ENCODE results near the gene APP. TPM values are rescaled to one million over a fixed set of nuclear protein-coding genes. Genes with fewer than 3 reads are reported as not detected.

Gene APP
- total RNA-seq, 1 experiment from 2014 or later, result 369 TPM

GRCh38 chr21:25956993-25957714 lies 213.4 kb downstream of the APP start:
- DNase-seq (ENCODE audit: low read depth, low spot score), result no peak
- in situ Hi-C loops (cut with HindIII; ENCODE audit: low pct_unique_long_range_greater_than_20kb, low sequenced_read_pairs), result no loop called here

- in situ Hi-C loops (cut with HindIII; ENCODE audit: low pct_unique_long_range_greater_than_20kb, low sequenced_read_pairs), result no loop called here
- DNase-seq (ENCODE audit: low read depth, low spot score), result no peak
These were observed 214.9 kb downstream of the APP start for GRCh38 chr21:25955646-25956045.

- no peak for DNase-seq (ENCODE audit: low read depth, low spot score)
- in situ Hi-C loops (cut with HindIII; ENCODE audit: low pct_unique_long_range_greater_than_20kb, low sequenced_read_pairs), result no loop called here
These were observed 216.9 kb downstream of the APP start for GRCh38 chr21:25953659-25954058.

- in situ Hi-C loops (cut with HindIII; ENCODE audit: low pct_unique_long_range_greater_than_20kb, low sequenced_read_pairs), result no loop called here
- DNase-seq (ENCODE audit: low read depth, low spot score), result no peak
These were observed 217.4 kb downstream of the APP start for GRCh38 chr21:25953196-25953595.

- DNase-seq (ENCODE audit: low read depth, low spot score), result no peak
- in situ Hi-C loops (cut with HindIII; ENCODE audit: low pct_unique_long_range_greater_than_20kb, low sequenced_read_pairs), result no loop called here
These were observed 218.3 kb downstream of the APP start for GRCh38 chr21:25952306-25952705.

GRCh38 chr21:25949701-25950100 lies 220.9 kb downstream of the APP start:
- DNase-seq (ENCODE audit: low read depth, low spot score), result no peak
- in situ Hi-C loops (cut with HindIII; ENCODE audit: low pct_unique_long_range_greater_than_20kb, low sequenced_read_pairs), result no loop called here

GRCh38 chr21:25944672-25945213 lies 225.8 kb downstream of the APP start:
- DNase-seq (ENCODE audit: low read depth, low spot score), result no peak
- in situ Hi-C loops (cut with HindIII; ENCODE audit: low pct_unique_long_range_greater_than_20kb, low sequenced_read_pairs), result no loop called here

GRCh38 chr21:25944082-25944481 lies 226.5 kb downstream of the APP start:
- no peak for DNase-seq (ENCODE audit: low read depth, low spot score)
- in situ Hi-C loops (cut with HindIII; ENCODE audit: low pct_unique_long_range_greater_than_20kb, low sequenced_read_pairs), result no loop called here

GRCh38 chr21:25942135-25942534 lies 228.4 kb downstream of the APP start:
- DNase-seq (ENCODE audit: low read depth, low spot score), result no peak
- in situ Hi-C loops (cut with HindIII; ENCODE audit: low pct_unique_long_range_greater_than_20kb, low sequenced_read_pairs), result no loop called here

GRCh38 chr21:25939396-25939761 lies 231.2 kb downstream of the APP start:
- in situ Hi-C loops (cut with HindIII; ENCODE audit: low pct_unique_long_range_greater_than_20kb, low sequenced_read_pairs), result no loop called here
- DNase-seq (ENCODE audit: low read depth, low spot score), result no peak

- in situ Hi-C loops (cut with HindIII; ENCODE audit: low pct_unique_long_range_greater_than_20kb, low sequenced_read_pairs), result no loop called here
- DNase-seq (ENCODE audit: low read depth, low spot score), result no peak
These were observed 231.7 kb downstream of the APP start for GRCh38 chr21:25938658-25939395.

- in situ Hi-C loops (cut with HindIII; ENCODE audit: low pct_unique_long_range_greater_than_20kb, low sequenced_read_pairs), result no loop called here
- no peak for DNase-seq (ENCODE audit: low read depth, low spot score)
These were observed 233.8 kb downstream of the APP start for GRCh38 chr21:25936776-25937175.

- no peak for DNase-seq (ENCODE audit: low read depth, low spot score)
- in situ Hi-C loops (cut with HindIII; ENCODE audit: low pct_unique_long_range_greater_than_20kb, low sequenced_read_pairs), result no loop called here
These were observed 235.8 kb downstream of the APP start for GRCh38 chr21:25934771-25935224.

GRCh38 chr21:25934130-25934529 lies 236.4 kb downstream of the APP start:
- in situ Hi-C loops (cut with HindIII; ENCODE audit: low pct_unique_long_range_greater_than_20kb, low sequenced_read_pairs), result no loop called here
- no peak for DNase-seq (ENCODE audit: low read depth, low spot score)

GRCh38 chr21:25931765-25932164 lies 238.8 kb downstream of the APP start:
- in situ Hi-C loops (cut with HindIII; ENCODE audit: low pct_unique_long_range_greater_than_20kb, low sequenced_read_pairs), result no loop called here
- DNase-seq (ENCODE audit: low read depth, low spot score), result no peak

GRCh38 chr21:25929856-25930520 lies 240.6 kb downstream of the APP start:
- in situ Hi-C loops (cut with HindIII; ENCODE audit: low pct_unique_long_range_greater_than_20kb, low sequenced_read_pairs), result no loop called here
- DNase-seq (ENCODE audit: low read depth, low spot score), result no peak

- no peak for DNase-seq (ENCODE audit: low read depth, low spot score)
- in situ Hi-C loops (cut with HindIII; ENCODE audit: low pct_unique_long_range_greater_than_20kb, low sequenced_read_pairs), result no loop called here
These were observed 243.2 kb downstream of the APP start for GRCh38 chr21:25927195-25927880.

GRCh38 chr21:25925936-25926335 lies 244.6 kb downstream of the APP start:
- DNase-seq (ENCODE audit: low read depth, low spot score), result no peak

More at GRCh38 chr21:25925936-25926335, 244.6 kb downstream of the APP start:
- in situ Hi-C loops (cut with HindIII; ENCODE audit: low pct_unique_long_range_greater_than_20kb, low sequenced_read_pairs), result no loop called here
